BLaER1 (cell line): Measurements from ENCODE around the gene AFF4.

ENCODE experiments used
- H3K27ac ChIP-seq: shearing (Covaris generic); formaldehyde crosslinking; 2 replicates; pipeline ENCODE4 v1.8.1; 2022
- H3K27me3 ChIP-seq: shearing (Covaris generic); formaldehyde crosslinking; 2 replicates; pipeline ENCODE4 v1.8.1; 2022
- H3K36me3 ChIP-seq: shearing (Covaris generic); formaldehyde crosslinking; 2 replicates; pipeline ENCODE4 v1.8.1; 2022
- H3K4me1 ChIP-seq: shearing (Covaris generic); formaldehyde crosslinking; 2 replicates; pipeline ENCODE4 v1.8.1; 2022
- H3K4me2 ChIP-seq: shearing (Covaris generic); formaldehyde crosslinking; 2 replicates; pipeline ENCODE4 v1.8.1; 2022
- H3K4me3 ChIP-seq: shearing (Covaris generic); formaldehyde crosslinking; 2 replicates; pipeline ENCODE4 v1.8.1; 2022
- H3K9ac ChIP-seq: shearing (Covaris generic); formaldehyde crosslinking; 2 replicates; pipeline ENCODE4 v1.8.1; 2022
- H3K9me3 ChIP-seq: shearing (Covaris generic); formaldehyde crosslinking; 2 replicates; pipeline ENCODE4 v1.8.1; 2022
- H4K20me1 ChIP-seq: shearing (Covaris generic); formaldehyde crosslinking; 2 replicates; pipeline ENCODE4 v1.8.1; 2022
- Cebpa-rat ChIP-seq: shearing (Covaris generic); IDR thresholded peaks from 2 replicates; pipeline ENCODE4 v1.8.1; 2022

The AFF4 gene

GRCh38 chr5:132890817-132891216 is 72.6 kb downstream of the AFF4 start:
- no peak for TF ChIP-seq Cebpa-rat
- Histone ChIP-seq H3K4me1 (no peaks in the 10 kb centered on the region), H3K9me3 (no peaks in the 10 kb centered on the region), H3K27ac (no peak overlapping the region), H3K4me3 (no peak overlapping the region), H3K9ac (no peak overlapping the region), H4K20me1 (peaks cover 27% of the 10 kb centered on the region), H3K4me2 (no peak overlapping the region), H3K36me3 (peaks cover 94% of the 10 kb centered on the region), H3K27me3 (no peaks in the 10 kb centered on the region)

- no peaks in the 10 kb centered on the region for H3K27me3 ChIP-seq
- peaks cover 19% of the 10 kb centered on the region for H4K20me1 ChIP-seq
- TF ChIP-seq Cebpa-rat = no peak
- H3K27ac ChIP-seq = no peak overlapping the region
- H3K4me2 ChIP-seq = no peak overlapping the region
- no peaks in the 10 kb centered on the region for H3K9me3 ChIP-seq
- no peak overlapping the region for H3K4me3 ChIP-seq
- peaks cover 87% of the 10 kb centered on the region for H3K36me3 ChIP-seq
- H3K9ac ChIP-seq = no peak overlapping the region
- no peaks in the 10 kb centered on the region for H3K4me1 ChIP-seq
These were observed 73.9 kb downstream of the AFF4 start for GRCh38 chr5:132889501-132889900.

GRCh38 chr5:132887283-132887682 is 76.2 kb downstream of the AFF4 start:
- Histone ChIP-seq H3K4me1 (no peaks in the 10 kb centered on the region), H3K9me3 (no peaks in the 10 kb centered on the region), H3K27ac (no peak overlapping the region), H3K9ac (no peak overlapping the region), H3K36me3 (peaks cover 82% of the 10 kb centered on the region), H4K20me1 (peaks cover 8% of the 10 kb centered on the region; the same call in 1 of the 2 replicates), H3K4me2 (no peak overlapping the region), H3K4me3 (no peak overlapping the region), H3K27me3 (no peaks in the 10 kb centered on the region)
- no peak for TF ChIP-seq Cebpa-rat

GRCh38 chr5:132886064-132886823 is 77.2 kb downstream of the AFF4 start:
- H3K27ac ChIP-seq = no peak overlapping the region
- no peak overlapping the region for H3K4me3 ChIP-seq
- TF ChIP-seq Cebpa-rat = no peak
- H3K4me2 ChIP-seq = no peak overlapping the region
- no peaks in the 10 kb centered on the region for H3K9me3 ChIP-seq
- no peaks in the 10 kb centered on the region for H3K27me3 ChIP-seq
- H4K20me1 ChIP-seq = 0 out of 2 replicates have a peak, but pooled peaks cover 4% of the 10 kb centered on the region
- H3K36me3 ChIP-seq = peaks cover 84% of the 10 kb centered on the region
- no peaks in the 10 kb centered on the region for H3K4me1 ChIP-seq
- H3K9ac ChIP-seq = no peak overlapping the region

- H3K4me3 ChIP-seq = no peak overlapping the region
- no peak overlapping the region for H3K4me2 ChIP-seq
- H4K20me1 ChIP-seq = 0 out of 2 replicates have a peak, but pooled peaks cover 10% of the 10 kb centered on the region
- H3K9me3 ChIP-seq = no peaks in the 10 kb centered on the region
- H3K36me3 ChIP-seq = peaks cover 87% of the 10 kb centered on the region
- no peak for TF ChIP-seq Cebpa-rat
- no peaks in the 10 kb centered on the region for H3K27me3 ChIP-seq
- no peak overlapping the region for H3K27ac ChIP-seq
- no peak overlapping the region for H3K9ac ChIP-seq
- H3K4me1 ChIP-seq = no peaks in the 10 kb centered on the region
These were observed 78.9 kb downstream of the AFF4 start for GRCh38 chr5:132884548-132884947.

GRCh38 chr5:132883261-132883834 is 80.1 kb downstream of the AFF4 start:
- no peak overlapping the region for H3K4me3 ChIP-seq
- peaks cover 87% of the 10 kb centered on the region for H3K36me3 ChIP-seq
- no peak overlapping the region for H3K4me2 ChIP-seq
- no peak overlapping the region for H3K27ac ChIP-seq
- H3K4me1 ChIP-seq = no peaks in the 10 kb centered on the region
- H3K9me3 ChIP-seq = no peaks in the 10 kb centered on the region
- no peak for TF ChIP-seq Cebpa-rat
- 0 out of 2 replicates have a peak, but pooled peaks cover 12% of the 10 kb centered on the region for H4K20me1 ChIP-seq
- H3K9ac ChIP-seq = no peak overlapping the region
- H3K27me3 ChIP-seq = no peaks in the 10 kb centered on the region

- no peak overlapping the region for H3K9ac ChIP-seq
These were observed 85.5 kb downstream of the AFF4 start for GRCh38 chr5:132877938-132878337.

GRCh38 chr5:132877466-132877865 is 86.0 kb downstream of the AFF4 start:
- TF ChIP-seq Cebpa-rat = no peak

More at GRCh38 chr5:132877938-132878337, 85.5 kb downstream of the AFF4 start:
- Histone ChIP-seq H3K27ac (no peak overlapping the region), H3K4me3 (no peak overlapping the region), H3K9me3 (no peaks in the 10 kb centered on the region), H3K4me1 (no peaks in the 10 kb centered on the region), H3K36me3 (peaks cover 88% of the 10 kb centered on the region), H3K27me3 (no peaks in the 10 kb centered on the region), H4K20me1 (0 out of 2 replicates have a peak, but pooled peaks cover 8% of the 10 kb centered on the region), H3K4me2 (no peak overlapping the region)
- TF ChIP-seq Cebpa-rat = no peak

GRCh38 chr5:132876020-132876759 is 87.2 kb downstream of the AFF4 start:
- no peak overlapping the region for H3K4me2 ChIP-seq
- H3K27ac ChIP-seq = no peak overlapping the region
- H3K27me3 ChIP-seq = no peaks in the 10 kb centered on the region
- H3K36me3 ChIP-seq = peaks cover 86% of the 10 kb centered on the region
- no peaks in the 10 kb centered on the region for H3K4me1 ChIP-seq
- 0 out of 2 replicates have a peak, but pooled peaks cover 8% of the 10 kb centered on the region for H4K20me1 ChIP-seq
- H3K9ac ChIP-seq = no peak overlapping the region
- H3K9me3 ChIP-seq = no peaks in the 10 kb centered on the region
- no peak for TF ChIP-seq Cebpa-rat
- no peak overlapping the region for H3K4me3 ChIP-seq

More at GRCh38 chr5:132877466-132877865, 86.0 kb downstream of the AFF4 start:
- Histone ChIP-seq H4K20me1 (0 out of 2 replicates have a peak, but pooled peaks cover 8% of the 10 kb centered on the region), H3K27ac (no peak overlapping the region), H3K4me1 (no peaks in the 10 kb centered on the region), H3K27me3 (no peaks in the 10 kb centered on the region), H3K4me2 (no peak overlapping the region), H3K9me3 (no peaks in the 10 kb centered on the region), H3K36me3 (peaks cover 88% of the 10 kb centered on the region), H3K9ac (no peak overlapping the region), H3K4me3 (no peak overlapping the region)

GRCh38 chr5:132873930-132874271 is 89.5 kb downstream of the AFF4 start:
- H3K9ac ChIP-seq = no peak overlapping the region
- TF ChIP-seq Cebpa-rat = no peak
- no peaks in the 10 kb centered on the region; the same call in 1 of the 2 replicates for H4K20me1 ChIP-seq
- H3K36me3 ChIP-seq = peaks cover 87% of the 10 kb centered on the region
- H3K4me1 ChIP-seq = no peaks in the 10 kb centered on the region
- H3K4me2 ChIP-seq = no peak overlapping the region
- no peak overlapping the region for H3K27ac ChIP-seq
- H3K4me3 ChIP-seq = no peak overlapping the region
- H3K27me3 ChIP-seq = no peaks in the 10 kb centered on the region
- no peaks in the 10 kb centered on the region for H3K9me3 ChIP-seq
